Coronary artery (tissue), 2 donors: ENCODE measurements around the gene KNSTRN.
A peak's percentile ranks its signal among the peaks of the same experiment; 100 is the strongest.

Source experiments
- DNase-seq: peaks from one replicate; pipeline ENCODE4 v3.0.0-alpha.2; 2017; ENCODE audit warnings: low spot score
- H3K27ac ChIP-seq, 2 donors: fragments of 200-600 bp; sonication (generic); one replicate each; pipeline ENCODE4 v1.5.1; 2016 to 2019
- H3K4me3 ChIP-seq: fragments of 200-600 bp; sonication (generic); 2 replicates; pipeline ENCODE4 v1.5.1; 2016; ENCODE audit warnings: mild to moderate bottlenecking, moderate library complexity
- TF ChIP-seq, protein P1 (sequence below): fragments of 200-600 bp; sonication (generic); IDR thresholded peaks from one replicate; pipeline ENCODE4 v1.5.1; 2019; ENCODE audit warnings: antibody characterized with exemption

Gene KNSTRN

DNA sequence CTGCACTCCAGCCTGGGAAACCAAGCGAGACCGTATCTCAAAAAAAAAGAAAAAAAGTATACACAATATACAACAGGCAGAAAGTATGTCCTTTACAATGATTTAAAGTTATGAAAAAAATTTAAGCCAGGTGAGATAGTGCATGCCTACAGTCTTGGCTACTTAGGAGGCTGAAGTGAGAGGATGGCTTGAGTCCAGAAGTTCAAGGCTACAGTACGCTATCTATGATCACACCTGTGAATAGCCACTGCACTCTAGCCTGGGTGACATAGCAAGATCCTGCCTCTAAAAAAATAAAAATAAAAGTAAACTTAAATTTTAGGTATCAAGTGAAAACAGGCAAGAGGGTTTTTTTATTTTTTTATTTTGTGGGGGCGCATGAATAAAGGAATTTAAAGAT is 3.1 kb upstream of the KNSTRN start:
- H3K4me3 ChIP-seq, result no peak overlapping the region
- TF ChIP-seq, protein P1, sequence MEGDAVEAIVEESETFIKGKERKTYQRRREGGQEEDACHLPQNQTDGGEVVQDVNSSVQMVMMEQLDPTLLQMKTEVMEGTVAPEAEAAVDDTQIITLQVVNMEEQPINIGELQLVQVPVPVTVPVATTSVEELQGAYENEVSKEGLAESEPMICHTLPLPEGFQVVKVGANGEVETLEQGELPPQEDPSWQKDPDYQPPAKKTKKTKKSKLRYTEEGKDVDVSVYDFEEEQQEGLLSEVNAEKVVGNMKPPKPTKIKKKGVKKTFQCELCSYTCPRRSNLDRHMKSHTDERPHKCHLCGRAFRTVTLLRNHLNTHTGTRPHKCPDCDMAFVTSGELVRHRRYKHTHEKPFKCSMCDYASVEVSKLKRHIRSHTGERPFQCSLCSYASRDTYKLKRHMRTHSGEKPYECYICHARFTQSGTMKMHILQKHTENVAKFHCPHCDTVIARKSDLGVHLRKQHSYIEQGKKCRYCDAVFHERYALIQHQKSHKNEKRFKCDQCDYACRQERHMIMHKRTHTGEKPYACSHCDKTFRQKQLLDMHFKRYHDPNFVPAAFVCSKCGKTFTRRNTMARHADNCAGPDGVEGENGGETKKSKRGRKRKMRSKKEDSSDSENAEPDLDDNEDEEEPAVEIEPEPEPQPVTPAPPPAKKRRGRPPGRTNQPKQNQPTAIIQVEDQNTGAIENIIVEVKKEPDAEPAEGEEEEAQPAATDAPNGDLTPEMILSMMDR, result no peak
- H3K27ac ChIP-seq, result no peak overlapping the region
- DNase-seq, result no peak

DNA sequence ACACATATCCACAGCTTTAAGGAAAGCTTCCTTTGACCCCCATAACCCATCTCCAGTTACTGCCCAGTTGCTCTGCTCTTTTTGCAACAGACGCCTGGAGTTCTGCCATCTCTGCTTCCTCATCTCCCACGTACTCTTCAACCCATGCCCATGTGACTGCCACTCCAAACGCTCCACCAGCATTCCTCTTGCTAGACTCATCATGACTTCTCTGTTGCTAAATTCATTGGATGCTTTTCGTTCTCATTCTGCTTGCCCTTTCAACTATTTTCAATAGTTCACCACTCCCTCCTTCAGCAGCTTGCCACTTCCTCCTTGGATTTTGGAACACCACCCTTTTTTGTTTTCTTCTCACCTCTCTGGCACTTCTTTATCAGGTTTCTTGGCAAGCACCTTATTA is 2.7 kb upstream of the KNSTRN start:
- Histone ChIP-seq H3K27ac (peak overlapping the region in 1 of 2 donors; percentile 21), H3K4me3 (no peak overlapping the region)
- no peak for DNase-seq
- TF ChIP-seq, protein P1, result no peak

DNA sequence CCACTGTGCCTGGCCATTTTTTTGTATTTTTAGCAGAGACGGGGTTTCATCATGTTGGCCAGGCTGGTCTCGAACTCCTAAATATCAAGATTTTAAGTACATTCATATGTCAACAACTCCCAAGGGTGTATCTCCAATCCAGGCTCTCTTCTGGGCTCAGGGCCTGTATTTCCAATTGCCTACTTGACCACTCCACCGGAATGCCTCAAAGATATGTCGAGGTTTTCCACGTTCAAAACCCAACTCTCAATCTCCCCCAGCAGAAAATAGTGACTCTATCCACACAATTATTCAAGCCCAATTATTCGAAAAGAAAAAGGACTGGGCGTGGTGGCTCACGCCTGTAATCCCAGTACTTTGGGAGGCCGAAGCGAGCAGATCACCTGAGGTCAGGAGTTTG is 1.9 kb upstream of the KNSTRN start:
- TF ChIP-seq, protein P1, result no peak
- DNase-seq, result no peak
- Histone ChIP-seq H3K4me3 (no peak overlapping the region), H3K27ac (no peak overlapping the region)

DNA sequence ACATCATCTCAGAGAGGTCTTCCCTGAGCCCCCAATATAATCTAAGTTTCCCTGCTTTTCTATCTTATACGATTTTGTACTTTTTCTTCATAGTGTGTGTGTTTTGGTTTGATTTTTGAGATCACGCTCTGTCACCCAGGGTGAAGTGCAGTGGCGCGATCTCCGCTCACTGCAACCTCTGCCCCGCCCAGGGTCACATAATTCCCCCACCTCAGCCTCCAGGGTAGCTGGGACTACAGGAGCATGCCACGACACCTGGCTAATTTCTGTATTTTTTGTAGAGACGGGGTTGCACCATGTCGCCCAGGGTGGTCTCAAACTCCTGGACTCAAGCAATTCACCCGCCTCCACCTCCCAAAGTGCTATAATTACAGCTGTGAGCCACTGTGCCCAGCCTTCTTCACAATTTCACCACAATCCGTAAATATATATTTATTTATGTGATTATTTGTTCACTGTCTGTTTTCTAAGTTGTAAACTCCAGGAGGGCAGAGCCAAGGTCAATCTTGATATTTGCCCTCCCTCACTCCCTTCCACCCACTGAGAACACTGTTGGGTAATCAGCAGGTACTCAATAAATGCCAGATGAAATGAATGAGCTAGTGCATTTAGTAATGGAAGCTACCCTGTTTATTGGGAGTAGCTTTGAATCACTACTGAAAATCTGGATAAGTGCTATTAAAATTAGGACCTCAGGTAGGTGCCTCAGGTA is 547 bp upstream of the KNSTRN start:
- H3K4me3 ChIP-seq, result peak overlapping the region; percentile 84
- H3K27ac ChIP-seq, result no peak overlapping the region
- TF ChIP-seq, protein P1, result no peak
- no peak for DNase-seq

DNA sequence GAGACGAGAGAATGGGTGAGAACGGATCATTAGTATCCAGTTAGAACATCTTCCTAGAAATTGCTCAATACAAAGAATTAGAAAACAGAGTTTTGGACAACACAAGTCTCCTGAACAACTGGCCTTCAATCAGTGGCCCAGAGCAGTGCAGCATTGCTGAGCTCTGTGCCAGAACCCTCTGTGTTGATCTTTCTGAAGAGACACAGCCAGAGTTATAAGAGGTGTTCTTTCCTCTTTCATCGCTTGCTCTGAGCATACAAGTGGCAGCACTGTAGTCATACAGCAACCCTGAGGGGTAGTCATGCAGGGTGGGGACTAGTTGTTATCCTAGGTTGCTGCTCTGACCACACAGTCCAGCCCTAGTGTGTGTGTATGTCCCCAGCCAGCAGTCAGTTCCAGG is 4.0 kb downstream of the KNSTRN start:
- H3K27ac ChIP-seq, result no peak overlapping the region
- TF ChIP-seq, protein P1, result no peak
- no peak overlapping the region for H3K4me3 ChIP-seq
- DNase-seq, result no peak

DNA sequence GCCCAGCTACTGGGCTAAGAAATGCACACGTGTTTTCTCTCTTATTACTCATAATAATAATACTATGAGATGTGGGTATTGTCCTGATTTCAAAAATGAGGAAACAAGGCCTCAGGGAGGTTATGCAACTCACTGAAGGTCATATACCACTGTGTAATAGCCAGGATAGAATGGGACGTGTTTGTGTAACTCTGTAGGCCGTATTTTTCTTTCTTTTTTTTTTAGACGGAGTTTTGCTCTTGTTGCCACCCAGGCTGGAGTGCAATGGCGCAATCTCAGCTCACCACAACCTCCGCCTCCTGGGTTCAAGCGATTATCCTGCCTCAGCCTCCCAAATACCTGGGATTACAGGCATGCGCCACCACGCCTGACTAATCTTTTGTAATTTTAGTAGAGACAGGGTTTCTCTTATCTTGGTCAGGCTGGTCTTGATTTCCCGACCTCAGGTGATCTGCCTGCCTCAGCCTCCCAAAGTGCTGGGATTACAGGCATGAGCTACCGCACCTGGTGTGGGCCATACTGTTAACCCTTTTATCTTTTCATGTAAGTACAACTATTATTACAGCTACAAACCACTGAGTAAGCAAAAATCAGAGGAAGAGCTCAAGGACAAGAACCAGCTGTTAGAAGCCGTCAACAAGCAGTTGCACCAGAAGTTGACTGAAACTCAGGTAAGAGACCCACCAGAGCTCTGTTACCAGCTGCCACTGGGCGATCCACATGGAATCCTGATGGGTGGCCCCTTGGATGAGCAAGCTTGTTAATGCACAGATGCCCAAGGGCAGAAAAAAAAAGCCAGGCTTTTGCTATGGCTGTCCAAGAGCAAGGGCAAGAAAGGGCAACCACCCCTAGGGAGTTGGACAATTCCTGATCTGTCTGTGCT is 6.7 kb downstream of the KNSTRN start:
- peak overlapping the region in 1 of 2 donors; percentile 40 for H3K27ac ChIP-seq
- DNase-seq, result no peak
- H3K4me3 ChIP-seq, result no peak overlapping the region
- TF ChIP-seq, protein P1, result no peak
